22Rv1 (cell line): Measurements from ENCODE around the gene NRAS.

Experiments used
- H3K27ac ChIP-seq: fragments of 450-650 bp; 2 replicates; pipeline ENCODE4 v1.5.1; 2017
- CTCF ChIP-seq: fragments of 450-650 bp; IDR thresholded peaks from 2 replicates; pipeline ENCODE4 v1.5.1; 2017; ENCODE audit warnings: mild to moderate bottlenecking
- ZFX ChIP-seq: fragments of 450-650 bp; IDR thresholded peaks from 2 replicates; pipeline ENCODE4 v1.6.1; 2017; ENCODE audit warnings: antibody characterized with exemption, borderline replicate concordance

NRAS gene

GRCh38 chr1:114668784-114669561 lies 47.6 kb downstream of the NRAS start:
- no peak overlapping the region for H3K27ac ChIP-seq

GRCh38 chr1:114668373-114668772 lies 48.2 kb downstream of the NRAS start:
- no peak for TF ChIP-seq CTCF
- TF ChIP-seq ZFX: no peak
- H3K27ac ChIP-seq: no peak overlapping the region

More at GRCh38 chr1:114668784-114669561, 47.6 kb downstream of the NRAS start:
- TF ChIP-seq ZFX (no peak), CTCF (no peak)

GRCh38 chr1:114666954-114667353 lies 49.6 kb downstream of the NRAS start:
- no peak for TF ChIP-seq ZFX
- no peak overlapping the region for H3K27ac ChIP-seq

- no peak overlapping the region for H3K27ac ChIP-seq
- TF ChIP-seq CTCF (no peak), ZFX (no peak)
Observed at GRCh38 chr1:114660238-114660637, 56.3 kb downstream of the NRAS start.
